Nephron progenitor cell (in vitro differentiated cells): ENCODE data around the gene TP63.
A peak's percentile ranks its signal among the peaks of the same experiment; 100 is the strongest.

Experiments
- DNase-seq: peaks from one replicate; pipeline ENCODE4 v3.0.0; 2021
- H3K27ac Mint-ChIP-seq: 2 replicates; pipeline ENCODE4 v1.8.0; 2021; ENCODE audit warnings: mild to moderate bottlenecking, moderate library complexity, mixed read lengths
- H3K27me3 Mint-ChIP-seq: 2 replicates; pipeline ENCODE4 v1.8.0; 2021; ENCODE audit warnings: mild to moderate bottlenecking, low read depth, mixed read lengths; ENCODE audit not compliant: poor library complexity
- H3K36me3 Mint-ChIP-seq: 2 replicates; pipeline ENCODE4 v1.8.0; 2021; ENCODE audit warnings: low read depth, mixed read lengths
- H3K4me1 Mint-ChIP-seq: 2 replicates; pipeline ENCODE4 v1.8.0; 2021; ENCODE audit warnings: mixed read lengths
- H3K4me3 Mint-ChIP-seq: 2 replicates; pipeline ENCODE4 v1.8.0; 2021; ENCODE audit warnings: mild to moderate bottlenecking, moderate library complexity, mixed read lengths
- H3K9me3 Mint-ChIP-seq: 2 replicates; pipeline ENCODE4 v1.8.0; 2021; ENCODE audit warnings: mild to moderate bottlenecking, moderate library complexity, mixed read lengths
- TF ChIP-seq, protein P1 (sequence below): fragments of 200-600 bp; sonication (generic); IDR thresholded peaks from 2 replicates; pipeline ENCODE4 v1.5.0; 2021; ENCODE audit warnings: antibody characterized with exemption

TP63 gene

DNA sequence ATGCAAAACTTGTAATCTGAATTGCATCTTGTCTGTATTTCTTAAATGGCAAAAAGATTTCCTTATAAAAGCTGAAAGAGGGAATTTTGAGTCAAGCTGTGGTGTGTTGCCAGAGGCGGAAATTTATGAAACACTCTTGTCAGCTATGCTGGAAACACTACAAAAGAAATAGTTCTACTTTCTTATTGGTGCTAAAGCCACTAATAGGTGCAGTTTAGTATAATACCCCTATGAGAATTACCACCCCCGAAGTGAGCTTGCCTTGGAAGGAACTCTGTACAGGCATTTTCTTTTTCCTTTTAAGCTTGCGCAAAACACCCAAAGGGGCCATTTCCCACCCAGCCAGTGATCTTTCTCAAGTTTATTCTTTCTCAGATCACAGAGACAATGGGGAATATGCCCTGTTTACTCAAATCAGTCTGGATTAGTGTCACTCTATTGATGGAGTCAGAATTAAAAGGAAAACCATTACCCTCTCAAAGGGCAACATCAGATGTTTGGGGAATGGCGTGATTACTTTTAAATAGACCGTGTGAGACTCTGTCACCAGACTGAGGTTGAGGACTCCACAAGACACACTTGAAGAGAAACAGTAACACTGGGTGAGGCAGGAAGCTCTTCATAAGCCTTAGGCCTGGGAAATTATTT lies 166.0 kb downstream of the TP63 start:
- DNase-seq = no peak
- no peak overlapping the region for H3K4me3 Mint-ChIP-seq
- H3K4me1 Mint-ChIP-seq = peaks cover 67% of the 10 kb centered on the region
- peaks cover 3% of the 10 kb centered on the region for H3K27me3 Mint-ChIP-seq
- no peaks in the 10 kb centered on the region for H3K9me3 Mint-ChIP-seq
- TF ChIP-seq, protein P1, sequence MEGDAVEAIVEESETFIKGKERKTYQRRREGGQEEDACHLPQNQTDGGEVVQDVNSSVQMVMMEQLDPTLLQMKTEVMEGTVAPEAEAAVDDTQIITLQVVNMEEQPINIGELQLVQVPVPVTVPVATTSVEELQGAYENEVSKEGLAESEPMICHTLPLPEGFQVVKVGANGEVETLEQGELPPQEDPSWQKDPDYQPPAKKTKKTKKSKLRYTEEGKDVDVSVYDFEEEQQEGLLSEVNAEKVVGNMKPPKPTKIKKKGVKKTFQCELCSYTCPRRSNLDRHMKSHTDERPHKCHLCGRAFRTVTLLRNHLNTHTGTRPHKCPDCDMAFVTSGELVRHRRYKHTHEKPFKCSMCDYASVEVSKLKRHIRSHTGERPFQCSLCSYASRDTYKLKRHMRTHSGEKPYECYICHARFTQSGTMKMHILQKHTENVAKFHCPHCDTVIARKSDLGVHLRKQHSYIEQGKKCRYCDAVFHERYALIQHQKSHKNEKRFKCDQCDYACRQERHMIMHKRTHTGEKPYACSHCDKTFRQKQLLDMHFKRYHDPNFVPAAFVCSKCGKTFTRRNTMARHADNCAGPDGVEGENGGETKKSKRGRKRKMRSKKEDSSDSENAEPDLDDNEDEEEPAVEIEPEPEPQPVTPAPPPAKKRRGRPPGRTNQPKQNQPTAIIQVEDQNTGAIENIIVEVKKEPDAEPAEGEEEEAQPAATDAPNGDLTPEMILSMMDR = no peak
- H3K36me3 Mint-ChIP-seq = no peaks in the 10 kb centered on the region
- H3K27ac Mint-ChIP-seq = peak overlapping the region; percentile 97

DNA sequence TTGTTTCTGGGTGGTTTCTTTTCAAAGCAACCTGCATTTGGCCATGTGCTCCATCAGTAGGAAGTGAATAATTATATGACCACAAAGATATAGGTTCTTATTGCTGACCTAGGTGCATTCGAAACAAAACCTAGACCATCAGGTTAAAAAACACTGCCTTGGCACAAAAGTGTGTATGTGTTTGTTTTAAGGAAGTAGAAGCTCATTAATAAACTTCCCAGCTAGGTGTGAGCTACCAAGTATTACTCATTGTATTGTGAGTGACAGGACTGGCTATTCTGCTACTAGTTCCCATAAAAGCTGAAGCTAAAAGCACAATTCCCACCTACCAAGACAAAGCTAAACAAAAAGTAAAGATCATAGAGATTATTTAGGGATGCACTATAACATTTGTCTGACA lies 168.2 kb downstream of the TP63 start:
- no peaks in the 10 kb centered on the region for H3K36me3 Mint-ChIP-seq
- H3K9me3 Mint-ChIP-seq = no peaks in the 10 kb centered on the region
- H3K27me3 Mint-ChIP-seq = peaks cover 4% of the 10 kb centered on the region
- TF ChIP-seq, protein P1 = no peak
- DNase-seq = no peak
- H3K4me3 Mint-ChIP-seq = no peak overlapping the region
- peaks cover 56% of the 10 kb centered on the region for H3K4me1 Mint-ChIP-seq
- no peak overlapping the region for H3K27ac Mint-ChIP-seq

DNA sequence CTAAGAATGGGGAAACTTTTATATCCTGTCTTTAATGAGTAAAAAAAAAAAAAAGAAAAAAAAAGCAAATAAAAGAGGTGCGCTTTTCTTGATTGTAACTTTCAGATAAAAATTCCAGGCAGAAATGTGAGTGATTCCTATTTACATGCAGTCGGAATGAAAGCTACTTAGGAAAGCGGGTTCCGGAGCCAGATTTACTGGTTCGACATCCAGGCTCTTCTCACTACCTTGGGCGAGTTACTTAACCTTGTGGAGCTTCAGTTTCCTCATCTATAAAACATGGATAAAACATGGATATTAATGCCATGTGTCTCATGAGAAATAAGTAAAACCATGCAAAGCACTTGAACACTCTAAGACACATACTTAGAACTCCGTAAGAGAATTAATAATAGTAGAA lies 169.2 kb downstream of the TP63 start:
- Mint-ChIP-seq H3K9me3 (no peaks in the 10 kb centered on the region), H3K4me3 (no peak overlapping the region), H3K36me3 (no peaks in the 10 kb centered on the region), H3K27me3 (peaks cover 6% of the 10 kb centered on the region), H3K27ac (no peak overlapping the region), H3K4me1 (peaks cover 55% of the 10 kb centered on the region)
- DNase-seq = no peak
- TF ChIP-seq, protein P1 = no peak

DNA sequence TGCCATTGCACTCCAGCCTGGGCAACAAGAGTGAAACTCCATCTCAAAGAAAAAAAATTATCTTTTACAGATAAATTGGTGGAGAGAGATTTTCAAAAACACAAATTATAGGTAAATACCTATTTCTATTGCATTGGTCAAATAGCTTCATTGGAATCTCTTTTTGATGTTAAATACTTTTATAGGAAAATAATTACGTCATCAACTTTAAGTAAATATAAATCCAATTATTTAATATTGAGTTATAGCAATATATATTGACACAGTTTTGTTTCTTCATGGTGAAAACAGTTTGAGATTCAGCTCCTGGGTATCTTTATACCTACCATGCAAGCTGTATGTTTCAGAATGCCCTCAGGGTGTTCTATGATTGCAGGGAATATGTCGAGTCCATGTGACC lies 172.1 kb downstream of the TP63 start:
- H3K27me3 Mint-ChIP-seq = peaks cover 18% of the 10 kb centered on the region
- no peaks in the 10 kb centered on the region for H3K36me3 Mint-ChIP-seq
- peaks cover under 1% of the 10 kb centered on the region for H3K9me3 Mint-ChIP-seq
- no peak overlapping the region for H3K4me3 Mint-ChIP-seq
- no peak for DNase-seq
- no peak overlapping the region for H3K27ac Mint-ChIP-seq
- peaks cover 43% of the 10 kb centered on the region for H3K4me1 Mint-ChIP-seq
- TF ChIP-seq, protein P1 = no peak

DNA sequence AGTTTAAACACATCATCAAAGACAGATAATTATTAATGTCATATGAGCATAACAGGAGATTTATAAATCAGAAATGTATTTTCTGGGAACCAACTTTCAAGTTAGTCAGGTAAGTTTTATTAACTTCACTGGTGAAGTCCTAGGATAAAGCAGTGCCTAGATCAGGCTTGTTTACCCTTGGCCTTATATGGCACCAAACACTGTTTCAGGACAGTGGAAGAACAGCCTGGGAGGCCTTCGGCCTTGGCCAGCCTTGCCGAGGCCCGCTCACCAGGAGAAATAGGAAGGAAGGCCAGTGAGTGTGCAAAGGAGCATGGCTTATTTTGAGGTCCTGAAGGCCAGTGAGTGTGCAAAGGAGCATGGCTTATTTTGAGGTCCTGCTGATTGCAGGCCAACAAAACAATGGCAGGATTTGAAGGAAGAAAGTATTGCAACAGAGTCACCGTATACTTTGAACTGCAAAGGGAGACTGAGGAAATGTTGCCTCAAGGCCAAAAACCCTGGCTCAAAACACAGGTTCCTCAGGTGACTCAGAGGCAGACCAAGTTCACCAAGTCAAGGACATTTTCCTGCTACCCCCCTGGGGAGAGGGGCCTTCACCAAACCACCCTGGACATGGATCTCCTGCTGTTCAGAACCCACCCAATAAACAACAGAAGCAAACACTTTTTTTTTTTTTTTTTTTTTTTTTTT lies 174.3 kb downstream of the TP63 start:
- no peak overlapping the region for H3K4me3 Mint-ChIP-seq
- no peak for DNase-seq
- peaks cover 21% of the 10 kb centered on the region for H3K27me3 Mint-ChIP-seq
- H3K9me3 Mint-ChIP-seq = peaks cover 3% of the 10 kb centered on the region
- H3K27ac Mint-ChIP-seq = no peak overlapping the region
- peaks cover 27% of the 10 kb centered on the region for H3K4me1 Mint-ChIP-seq
- no peaks in the 10 kb centered on the region for H3K36me3 Mint-ChIP-seq
- TF ChIP-seq, protein P1 = no peak
